ENCODE data around the gene CFAP119. TPM values are rescaled to one million over a fixed set of nuclear protein-coding genes. Genes with fewer than 3 reads are reported as not detected.
A peak's percentile ranks its signal among the peaks of the same experiment; 100 is the strongest.

Gene CFAP119
- total RNA-seq, 2 experiments from 2014 or later = 2.2 to 3.0 TPM

GRCh38 chr16:30722443-30722842, 39.4 kb downstream of the CFAP119 start:
- Mint-ChIP-seq H3K27ac (no peak overlapping the region), H3K4me3 (no peak overlapping the region), H3K36me3 (ENCODE audit: low read depth) (peaks cover 62% of the 10 kb centered on the region), H3K9me3 (no peaks in the 10 kb centered on the region), H3K4me1 (no peaks in the 10 kb centered on the region), H3K27me3 (no peaks in the 10 kb centered on the region)
- POLR2A ChIA-PET = no interaction called here
- CTCF ChIA-PET = interaction anchor here (1.3 to 1.8 kb wide), 2 partner anchors 16 to 38 kb away, joined by 3 to 5 read pairs; no protein-coding TSS in a partner anchor
- no peak for DNase-seq

DNA sequence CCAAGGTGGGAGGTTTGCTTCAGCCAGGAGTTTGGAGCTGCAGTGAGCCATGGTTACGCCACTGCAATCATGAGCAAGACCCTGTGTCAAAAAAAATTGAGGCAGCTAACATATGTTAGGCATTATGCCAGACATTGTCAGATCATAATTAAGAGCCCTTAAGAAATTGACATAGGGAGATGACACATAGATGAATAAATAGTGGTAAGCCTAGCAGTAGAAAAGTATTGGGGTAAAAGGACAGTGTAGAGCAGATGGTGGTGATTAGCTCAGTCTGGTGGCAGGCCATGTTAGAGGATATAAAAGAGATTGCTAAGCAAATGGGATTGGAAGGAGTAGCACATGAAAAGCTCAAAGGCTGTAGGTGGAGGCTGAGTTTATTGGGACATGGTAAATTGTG, 40.3 kb downstream of the CFAP119 start:
- no peak overlapping the region for H3K27ac Mint-ChIP-seq
- ChIA-PET POLR2A (no interaction called here), CTCF (interaction anchor here (0.7 to 1.3 kb wide), 2 partner anchors 9 to 17 kb away, joined by 3 to 6 read pairs; no protein-coding TSS in a partner anchor)
- DNase-seq = no peak
- H3K9me3 Mint-ChIP-seq = no peaks in the 10 kb centered on the region
- peaks cover 5% of the 10 kb centered on the region for H3K4me1 Mint-ChIP-seq
- no peaks in the 10 kb centered on the region for H3K27me3 Mint-ChIP-seq
- peaks cover 69% of the 10 kb centered on the region for H3K36me3 Mint-ChIP-seq (ENCODE audit: low read depth)
- no peak overlapping the region for H3K4me3 Mint-ChIP-seq

GRCh38 chr16:30721167-30721566, 40.7 kb downstream of the CFAP119 start:
- Mint-ChIP-seq H3K4me3 (no peak overlapping the region), H3K27ac (no peak overlapping the region), H3K27me3 (no peaks in the 10 kb centered on the region), H3K36me3 (ENCODE audit: low read depth) (peaks cover 73% of the 10 kb centered on the region), H3K4me1 (peaks cover 9% of the 10 kb centered on the region), H3K9me3 (no peaks in the 10 kb centered on the region)
- ChIA-PET POLR2A (no interaction called here), CTCF (interaction anchor here (0.7 to 1.3 kb wide), 2 partner anchors 17 to 150 kb away, joined by 3 read pairs; no protein-coding TSS in a partner anchor)
- no peak for DNase-seq

GRCh38 chr16:30720694-30721093, 41.2 kb downstream of the CFAP119 start:
- no peak overlapping the region for H3K27ac Mint-ChIP-seq
- POLR2A ChIA-PET = no interaction called here

DNA sequence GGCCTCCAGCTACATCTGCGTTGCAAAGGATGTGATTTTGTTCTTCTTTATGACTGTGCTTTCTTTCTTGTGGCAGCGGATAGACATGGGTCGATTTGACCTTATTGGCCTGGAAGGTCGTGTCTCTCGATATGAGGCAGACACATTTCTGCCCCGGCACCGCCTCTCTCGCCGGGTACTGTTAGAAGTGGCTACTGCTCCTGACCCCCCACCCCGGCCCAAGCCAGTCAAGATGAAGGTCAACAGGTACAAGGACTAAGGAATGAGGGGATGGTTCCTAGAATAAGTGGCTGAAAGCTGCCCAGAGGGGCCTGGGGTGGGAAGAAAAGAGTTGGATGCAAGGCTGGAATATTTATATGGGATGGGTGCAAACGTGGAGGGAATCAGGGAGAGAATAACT, 41.8 kb downstream of the CFAP119 start:
- DNase-seq = no peak
- no peaks in the 10 kb centered on the region for H3K9me3 Mint-ChIP-seq
- peaks cover 18% of the 10 kb centered on the region for H3K4me1 Mint-ChIP-seq
- ChIA-PET POLR2A (no interaction called here), CTCF (no interaction called here)
- peaks cover 73% of the 10 kb centered on the region for H3K36me3 Mint-ChIP-seq (ENCODE audit: low read depth)
- no peaks in the 10 kb centered on the region for H3K27me3 Mint-ChIP-seq
- H3K4me3 Mint-ChIP-seq = no peak overlapping the region
- H3K27ac Mint-ChIP-seq = no peak overlapping the region

More at GRCh38 chr16:30720694-30721093, 41.2 kb downstream of the CFAP119 start:
- Mint-ChIP-seq H3K27me3 (no peaks in the 10 kb centered on the region), H3K36me3 (ENCODE audit: low read depth) (peaks cover 74% of the 10 kb centered on the region), H3K9me3 (no peaks in the 10 kb centered on the region), H3K4me3 (no peak overlapping the region), H3K4me1 (peaks cover 14% of the 10 kb centered on the region)
- no peak for DNase-seq
- CTCF ChIA-PET = interaction anchor here (0.7 kb wide), 1 partner anchor 150 kb away, joined by 3 read pairs; no protein-coding TSS in a partner anchor

DNA sequence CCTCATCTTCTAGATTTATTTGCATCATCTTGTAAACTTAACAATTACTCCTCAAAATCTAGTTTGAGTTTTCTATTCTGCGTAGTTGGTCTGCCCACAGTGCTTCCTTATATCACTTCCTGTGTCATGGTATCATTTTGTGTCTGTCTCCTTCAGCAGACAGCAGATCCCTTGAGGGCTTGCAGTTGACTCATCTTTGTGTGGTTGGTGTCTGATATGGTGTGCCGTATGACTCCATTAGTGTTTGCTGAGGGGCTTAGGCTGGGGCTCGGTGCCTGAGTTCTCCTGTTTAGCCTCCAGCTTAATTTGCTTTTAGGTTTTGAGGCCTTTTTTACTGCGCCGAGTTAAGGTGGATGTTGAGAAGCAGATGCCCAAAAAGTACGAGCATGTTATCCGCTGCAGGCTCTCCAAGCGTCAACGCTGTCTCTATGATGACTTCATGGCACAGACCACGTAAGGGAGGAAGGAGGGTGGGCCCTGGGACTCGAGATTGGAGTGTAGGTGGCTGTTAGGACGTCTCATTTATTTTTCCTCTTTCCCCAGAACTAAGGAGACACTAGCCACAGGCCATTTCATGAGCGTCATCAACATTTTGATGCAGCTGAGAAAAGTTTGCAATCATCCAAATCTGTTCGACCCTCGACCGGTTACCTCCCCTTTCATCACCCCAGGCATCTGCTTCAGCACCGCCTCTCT, 46.0 kb downstream of the CFAP119 start:
- ChIA-PET CTCF (interaction anchor here (0.6 kb wide), 1 partner anchor 20 kb away, joined by 4 read pairs; no protein-coding TSS in a partner anchor), POLR2A (no interaction called here)

DNA sequence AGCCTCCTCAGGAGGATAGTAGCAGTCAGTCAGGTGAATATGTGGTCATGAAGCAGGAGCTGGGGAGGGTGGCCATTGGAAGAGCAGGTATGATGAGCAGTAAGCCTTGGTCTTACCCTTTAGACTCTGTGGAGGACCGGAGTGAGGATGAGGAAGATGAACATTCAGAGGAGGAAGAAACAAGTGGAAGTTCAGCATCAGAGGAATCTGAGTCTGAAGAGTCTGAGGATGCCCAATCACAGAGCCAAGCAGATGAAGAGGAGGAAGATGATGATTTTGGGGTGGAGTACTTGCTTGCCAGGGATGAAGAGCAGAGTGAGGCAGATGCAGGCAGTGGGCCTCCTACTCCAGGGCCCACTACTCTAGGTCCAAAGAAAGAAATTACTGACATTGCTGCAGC, 50.1 kb downstream of the CFAP119 start:
- Mint-ChIP-seq H3K36me3 (ENCODE audit: low read depth) (peaks cover 79% of the 10 kb centered on the region), H3K9me3 (no peaks in the 10 kb centered on the region), H3K4me1 (peaks cover 38% of the 10 kb centered on the region), H3K27ac (no peak overlapping the region), H3K4me3 (no peak overlapping the region), H3K27me3 (no peaks in the 10 kb centered on the region)
- ChIA-PET CTCF (interaction anchor here (0.6 to 2.1 kb wide), 5 partner anchors 36 to 244 kb away, joined by 3 to 6 read pairs (median 3); partner anchors contain the start of genes FBRS, PHKG2 and PRR14), POLR2A (no interaction called here)
- DNase-seq = no peak

More for the DNA sequence above, 46.0 kb downstream of the CFAP119 start:
- Mint-ChIP-seq H3K27me3 (no peaks in the 10 kb centered on the region), H3K9me3 (no peaks in the 10 kb centered on the region), H3K4me1 (peaks cover 40% of the 10 kb centered on the region), H3K4me3 (peak overlapping the region; percentile 28), H3K27ac (peak overlapping the region; percentile 87), H3K36me3 (ENCODE audit: low read depth) (peaks cover 69% of the 10 kb centered on the region)
- peak; percentile 45 for DNase-seq

GRCh38 chr16:30710971-30711370, 50.9 kb downstream of the CFAP119 start:
- no peaks in the 10 kb centered on the region for H3K9me3 Mint-ChIP-seq
- POLR2A ChIA-PET = no interaction called here
- no peak for DNase-seq
- H3K36me3 Mint-ChIP-seq (ENCODE audit: low read depth) = peaks cover 75% of the 10 kb centered on the region
- no peaks in the 10 kb centered on the region for H3K27me3 Mint-ChIP-seq
- peaks cover 31% of the 10 kb centered on the region for H3K4me1 Mint-ChIP-seq
- H3K4me3 Mint-ChIP-seq = no peak overlapping the region
- CTCF ChIA-PET = interaction anchor here (2.0 to 2.1 kb wide), 2 partner anchors 37 to 52 kb away, joined by 6 read pairs; partner anchors contain the start of genes FBRS and PHKG2
- no peak overlapping the region for H3K27ac Mint-ChIP-seq

Other genes with a start within 250 kb of the CFAP119 start
- 1 to 10 TPM; 1.9 to 2.6 TPM for gene ZNF768, start 235.5 kb downstream of the CFAP119 start, total RNA-seq
- gene ZNF747, start 227.2 kb downstream of the CFAP119 start, total RNA-seq = 10 to 100 TPM; 10.4 to 11.8 TPM
- gene ZNF764, start 203.7 kb downstream of the CFAP119 start, total RNA-seq = 10 to 100 TPM; 17.5 to 18.2 TPM
- gene ZNF688, start 190.3 kb downstream of the CFAP119 start, total RNA-seq = 10 to 100 TPM; 13.3 to 13.8 TPM
- gene ZNF785, start 176.4 kb downstream of the CFAP119 start, total RNA-seq = 10 to 100 TPM; 17.0 to 18.3 TPM
- gene ZNF689, start 151.7 kb downstream of the CFAP119 start, total RNA-seq = 10 to 100 TPM; 12.8 to 13.8 TPM
- gene PRR14, start 111.1 kb downstream of the CFAP119 start, total RNA-seq = 10 to 100 TPM; 78.6 to 80.1 TPM
- 100 to 1,000 TPM in 1 of 2 experiments, 10 to 100 TPM in 1; 88.9 to 109 TPM for gene FBRS, start 103.6 kb downstream of the CFAP119 start, total RNA-seq
- 10 to 100 TPM; 81.7 to 86.1 TPM for gene SRCAP, start 62.9 kb downstream of the CFAP119 start, total RNA-seq
- 10 to 100 TPM; 41.1 to 43.4 TPM for gene PHKG2, start 13.6 kb downstream of the CFAP119 start, total RNA-seq
- gene RNF40, start 260 bp upstream of the CFAP119 start, total RNA-seq = 100 to 1,000 TPM in 1 of 2 experiments, 10 to 100 TPM in 1; 81.9 to 101 TPM
- 1 to 10 TPM; 1.4 TPM for gene ZNF629, start 25.1 kb upstream of the CFAP119 start, total RNA-seq
- 10 to 100 TPM; 21.8 to 22.1 TPM for gene BCL7C, start 132.0 kb upstream of the CFAP119 start, total RNA-seq
- gene CTF1, start 134.6 kb upstream of the CFAP119 start, total RNA-seq = under 1 TPM; 0.22 to 0.31 TPM
- gene FBXL19, start 161.5 kb upstream of the CFAP119 start, total RNA-seq = 10 to 100 TPM; 21.7 to 22.4 TPM
- gene ORAI3, start 187.0 kb upstream of the CFAP119 start, total RNA-seq = 10 to 100 TPM; 18.4 to 19.0 TPM
- 10 to 100 TPM; 26.5 to 26.6 TPM for gene SETD1A, start 195.7 kb upstream of the CFAP119 start, total RNA-seq
- 1 to 10 TPM; 3.4 to 3.5 TPM for gene HSD3B7, start 223.1 kb upstream of the CFAP119 start, total RNA-seq
- 1 to 10 TPM in 1 of 2 experiments, under 1 TPM in 1; 0.62 to 1.1 TPM for gene STX1B, start 248.6 kb upstream of the CFAP119 start, total RNA-seq

Data from activated CD4-positive, alpha-beta T cell treated with anti-CD3 and anti-CD28 coated beads, Interleukin-2, amount 10 ng/mL, durations not matched to agents 7 days and 5 days (primary cell).